GM18511 (cell line): ENCODE measurements around the gene ACKR1.

Experiments
- ATAC-seq: cut with Tn5 transposase; IDR thresholded peaks from one replicate; pipeline ENCODE4 v1.9.1; 2021; ENCODE audit warnings: mild to moderate bottlenecking, moderate library complexity; ENCODE audit not compliant: unreplicated experiment

The ACKR1 gene

DNA sequence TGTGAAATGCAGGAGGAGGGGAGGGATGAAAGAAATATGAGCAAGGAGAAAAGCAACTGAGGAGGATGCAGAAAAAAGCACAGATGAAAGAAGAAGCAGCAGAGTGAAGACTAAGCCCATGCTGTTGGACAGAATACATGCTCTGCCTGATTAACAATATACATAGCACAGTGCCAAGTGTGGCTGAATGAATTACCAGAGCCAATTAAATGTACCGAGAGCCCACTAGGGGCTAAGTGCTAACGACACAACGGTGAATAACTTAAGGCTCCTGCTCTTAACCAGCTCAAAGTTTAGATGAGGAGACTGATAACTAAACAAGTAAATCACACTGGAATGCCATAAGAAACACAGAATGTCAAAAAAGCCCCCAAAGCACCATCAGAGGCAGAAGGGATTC, 17.6 kb upstream of the ACKR1 start:
- ATAC-seq, result no peak

GRCh38 chr1:159187647-159188374, 16.9 kb upstream of the ACKR1 start:
- ATAC-seq, result peak; percentile 13

DNA sequence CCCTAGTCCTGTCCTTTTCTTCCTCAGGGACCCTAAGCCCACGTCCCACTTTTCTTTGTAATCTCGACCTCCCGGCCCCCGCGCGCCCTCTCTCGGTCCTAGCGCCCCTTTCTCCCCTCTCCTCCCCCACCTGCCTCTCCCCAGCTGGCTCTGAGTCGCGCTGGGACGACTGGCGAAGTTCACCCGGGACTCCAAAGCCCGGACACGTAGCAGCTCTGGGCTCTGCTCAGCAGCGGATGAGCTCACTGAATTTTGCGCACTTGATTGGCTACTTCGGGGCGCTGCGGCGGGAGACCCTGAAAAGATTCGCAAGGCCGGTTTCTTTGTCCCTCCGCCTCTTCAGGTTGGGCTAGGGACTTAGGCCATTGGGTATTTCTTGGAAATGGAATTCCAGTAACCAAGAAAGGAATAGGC, 16.3 kb upstream of the ACKR1 start:
- peak; percentile 97 for ATAC-seq

DNA sequence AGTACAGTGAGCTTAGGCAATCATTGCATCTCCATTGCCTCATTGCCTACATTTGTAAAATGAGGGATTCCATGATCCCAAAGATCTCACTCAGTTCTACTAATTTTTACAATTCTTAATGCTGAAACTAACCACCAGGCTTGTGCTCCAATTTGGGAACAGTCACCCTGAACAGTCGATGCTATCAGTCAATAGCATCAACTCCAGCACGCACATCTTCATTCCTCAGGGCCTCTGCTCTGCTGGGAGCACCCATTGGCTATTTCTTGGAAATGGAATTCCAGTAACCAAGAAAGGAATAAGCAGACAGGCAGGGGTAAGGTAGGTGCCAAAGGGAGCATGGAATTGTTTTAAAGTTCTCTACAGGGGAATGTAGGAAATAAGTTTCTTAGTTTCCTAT, 14.2 kb upstream of the ACKR1 start:
- ATAC-seq, result no peak

GRCh38 chr1:159196543-159196942, 8.1 kb upstream of the ACKR1 start:
- ATAC-seq, result no peak

DNA sequence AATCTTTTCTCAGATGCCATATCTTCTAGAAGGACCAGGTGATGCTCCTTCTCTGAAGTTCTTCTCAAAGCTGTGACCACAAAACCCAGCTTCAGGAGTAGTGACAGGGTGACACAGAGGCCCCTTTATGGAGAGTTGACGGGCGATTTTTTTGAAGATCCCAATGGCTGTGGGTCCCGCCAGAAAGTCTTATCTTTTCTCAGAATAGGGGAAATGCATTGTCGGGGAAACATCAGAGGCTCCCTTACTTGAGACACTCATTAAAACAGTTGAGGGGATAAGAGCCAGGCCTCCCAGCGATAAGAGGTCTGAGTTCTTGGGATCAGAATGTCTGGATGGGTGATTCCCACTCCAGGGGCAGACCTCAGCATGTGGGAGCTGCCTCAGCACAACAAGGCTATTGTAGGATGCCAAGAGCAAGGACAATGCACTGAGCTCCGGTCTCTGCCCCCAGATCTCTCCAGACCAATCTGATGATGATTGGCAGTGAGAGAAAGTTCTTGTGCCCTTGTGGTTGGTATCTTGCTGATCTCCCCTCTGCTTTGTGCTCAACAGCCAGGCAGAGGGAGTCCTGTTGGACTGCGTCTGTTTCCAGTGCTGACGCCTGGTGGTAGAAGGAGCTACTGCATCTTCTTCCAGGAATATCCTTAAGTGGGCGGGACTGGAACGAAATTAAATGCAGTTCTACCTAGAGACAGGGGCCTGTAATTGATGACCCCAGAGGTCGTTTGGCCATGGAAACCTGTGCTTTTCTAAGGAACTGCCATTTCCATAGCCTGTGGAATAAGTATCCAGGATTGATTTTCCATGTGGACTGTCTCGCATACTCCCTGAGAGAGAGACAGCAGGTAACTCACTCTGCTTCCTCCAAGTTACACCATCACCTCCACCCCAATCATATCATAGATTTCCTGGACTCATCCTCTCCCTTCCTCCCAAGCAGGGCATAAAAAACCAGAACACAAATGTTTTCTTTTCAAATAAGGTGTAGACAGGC, 6.8 kb upstream of the ACKR1 start:
- peak; percentile 91 for ATAC-seq

DNA sequence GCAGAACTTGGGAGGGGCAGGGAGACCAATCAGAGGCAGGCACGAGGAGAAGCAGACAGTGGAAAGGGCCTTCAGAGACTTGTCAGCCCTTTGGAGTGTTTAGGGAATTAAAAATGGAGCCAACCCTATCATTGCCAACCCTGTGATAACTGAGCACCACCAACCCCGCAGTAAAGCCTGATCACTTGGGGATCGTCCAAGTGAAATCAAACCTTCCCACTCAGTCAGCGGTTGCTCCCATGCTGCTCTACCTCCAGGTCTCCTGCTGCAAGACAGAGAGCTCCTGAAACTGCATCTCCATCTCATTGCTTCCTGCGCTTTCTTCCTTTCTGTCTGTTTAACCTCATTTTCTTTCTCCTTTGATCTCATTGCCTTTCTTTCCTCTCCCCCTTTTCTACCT, 4.8 kb upstream of the ACKR1 start:
- no peak for ATAC-seq

- no peak for ATAC-seq
These were observed 3.9 kb upstream of the ACKR1 start for GRCh38 chr1:159200769-159201168.

GRCh38 chr1:159201642-159202041, 3.0 kb upstream of the ACKR1 start:
- ATAC-seq, result no peak

GRCh38 chr1:159203610-159204009, 1.1 kb upstream of the ACKR1 start:
- ATAC-seq, result no peak

DNA sequence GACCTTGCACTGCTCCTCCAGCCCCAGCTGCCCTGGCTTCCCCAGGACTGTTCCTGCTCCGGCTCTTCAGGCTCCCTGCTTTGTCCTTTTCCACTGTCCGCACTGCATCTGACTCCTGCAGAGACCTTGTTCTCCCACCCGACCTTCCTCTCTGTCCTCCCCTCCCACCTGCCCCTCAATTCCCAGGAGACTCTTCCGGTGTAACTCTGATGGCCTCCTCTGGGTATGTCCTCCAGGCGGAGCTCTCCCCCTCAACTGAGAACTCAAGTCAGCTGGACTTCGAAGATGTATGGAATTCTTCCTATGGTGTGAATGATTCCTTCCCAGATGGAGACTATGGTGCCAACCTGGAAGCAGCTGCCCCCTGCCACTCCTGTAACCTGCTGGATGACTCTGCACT, 550 bp downstream of the ACKR1 start:
- no peak for ATAC-seq

- ATAC-seq, result no peak
These were observed 1.4 kb downstream of the ACKR1 start for GRCh38 chr1:159206110-159206509.

DNA sequence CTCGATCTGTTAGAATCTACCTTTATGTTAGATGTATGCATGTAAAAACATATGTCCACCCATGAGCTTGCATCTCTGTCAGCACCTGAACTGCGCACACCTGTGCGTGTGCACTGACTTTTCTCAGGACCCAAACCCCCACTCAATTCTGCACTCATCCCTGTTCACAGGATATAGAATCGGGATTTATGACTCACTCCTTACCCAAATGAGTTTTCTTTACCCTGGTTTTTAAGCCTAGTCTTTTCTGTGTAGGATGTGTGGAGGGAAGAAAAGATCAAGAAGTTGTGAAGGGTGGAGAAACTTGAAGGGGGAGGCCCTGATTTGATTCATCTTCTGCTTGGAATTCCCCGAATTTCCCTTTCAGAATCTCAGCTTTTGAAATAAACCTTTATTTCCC, 2.4 kb downstream of the ACKR1 start:
- no peak for ATAC-seq

DNA sequence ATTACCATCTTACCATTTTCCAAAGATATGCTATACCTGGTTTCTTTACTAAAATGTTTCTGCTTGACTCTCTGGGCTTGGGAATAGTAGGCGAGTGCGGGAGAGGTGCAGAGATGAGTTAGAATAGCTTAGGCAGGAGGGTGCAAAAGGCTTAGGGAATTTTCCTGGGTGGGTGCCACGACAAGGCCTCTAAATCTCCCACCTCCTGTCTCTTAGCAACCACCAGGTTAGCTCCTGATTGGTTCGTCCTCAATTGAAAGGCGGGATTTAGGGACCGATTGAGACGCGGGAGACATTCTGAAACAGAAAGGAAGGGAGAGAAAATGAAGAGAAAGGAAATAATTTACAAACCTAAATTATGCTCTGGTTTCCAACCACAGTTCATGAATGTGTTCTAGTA, 3.1 kb downstream of the ACKR1 start:
- ATAC-seq, result no peak

DNA sequence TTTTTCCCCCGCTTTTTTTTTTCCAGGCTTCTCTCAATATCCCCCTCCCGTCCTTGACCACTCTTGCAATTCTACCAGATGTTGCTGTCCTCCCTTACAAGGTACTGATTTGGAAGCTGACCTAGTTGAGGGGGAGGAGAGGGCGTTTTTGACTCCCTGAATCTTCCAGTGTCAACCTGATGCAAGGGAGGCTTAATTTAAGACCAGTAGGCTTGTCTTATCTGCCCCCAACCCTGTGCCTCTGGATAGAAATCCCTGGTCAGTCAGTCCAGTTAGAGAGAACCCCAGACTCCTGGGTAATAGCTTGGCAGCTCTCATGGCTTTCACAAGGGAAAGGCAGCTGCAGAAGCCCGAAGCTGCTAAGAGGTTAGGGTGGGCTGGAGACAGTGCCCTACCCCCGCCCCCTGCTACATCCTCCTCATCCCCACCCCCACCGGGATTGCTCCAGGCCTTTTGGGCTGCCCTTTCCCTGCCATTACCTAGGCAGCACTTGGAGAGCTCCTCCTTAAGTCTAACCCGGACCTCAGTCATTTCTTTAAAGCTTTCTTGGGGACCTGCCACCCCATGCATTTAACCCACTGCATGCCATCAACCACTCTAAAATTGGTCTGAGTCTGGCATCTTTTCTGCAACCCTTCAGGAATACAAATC, 3.6 kb downstream of the ACKR1 start:
- no peak for ATAC-seq

- ATAC-seq, result no peak
These were observed 4.4 kb downstream of the ACKR1 start for GRCh38 chr1:159209061-159209460.

DNA sequence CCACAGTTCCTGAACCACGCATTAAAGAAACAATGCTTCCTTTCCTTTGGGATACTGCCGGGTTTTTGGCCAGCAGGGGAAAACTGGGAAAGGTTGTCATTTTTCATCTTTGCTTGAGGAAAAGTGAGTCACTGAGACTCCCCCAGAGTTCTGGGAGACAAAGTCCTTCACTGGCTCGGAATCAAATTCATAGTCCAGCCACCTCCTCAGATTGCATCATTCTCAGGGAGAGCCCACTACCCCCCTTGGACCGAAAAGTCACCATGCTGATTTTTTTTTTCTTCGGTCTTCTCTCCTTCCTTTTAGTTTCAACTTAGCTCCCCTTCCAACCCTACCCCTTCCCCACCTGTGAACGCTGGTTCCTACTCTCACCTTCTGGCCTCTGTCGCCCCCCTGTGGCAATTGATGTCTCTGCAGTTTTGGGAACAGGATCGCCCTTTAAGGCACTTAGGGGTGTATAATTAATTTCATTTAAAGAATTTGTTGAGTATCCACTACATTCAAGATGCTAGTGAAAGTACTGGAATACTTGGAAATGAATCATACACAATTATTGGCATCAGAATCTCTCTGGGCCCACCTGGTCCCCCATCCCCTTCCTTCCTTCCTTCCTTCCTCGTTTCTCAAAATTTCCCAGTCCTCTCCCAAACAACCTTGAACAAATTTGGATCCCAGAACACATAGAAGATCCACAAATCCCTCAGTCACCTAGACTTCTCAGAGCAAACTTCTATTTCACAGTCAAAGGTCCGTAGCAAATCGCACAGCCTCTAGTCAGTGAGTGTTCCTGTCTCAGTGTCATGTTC, 6.9 kb downstream of the ACKR1 start:
- ATAC-seq, result peak; percentile 50

GRCh38 chr1:159212596-159212995, 7.9 kb downstream of the ACKR1 start:
- no peak for ATAC-seq

DNA sequence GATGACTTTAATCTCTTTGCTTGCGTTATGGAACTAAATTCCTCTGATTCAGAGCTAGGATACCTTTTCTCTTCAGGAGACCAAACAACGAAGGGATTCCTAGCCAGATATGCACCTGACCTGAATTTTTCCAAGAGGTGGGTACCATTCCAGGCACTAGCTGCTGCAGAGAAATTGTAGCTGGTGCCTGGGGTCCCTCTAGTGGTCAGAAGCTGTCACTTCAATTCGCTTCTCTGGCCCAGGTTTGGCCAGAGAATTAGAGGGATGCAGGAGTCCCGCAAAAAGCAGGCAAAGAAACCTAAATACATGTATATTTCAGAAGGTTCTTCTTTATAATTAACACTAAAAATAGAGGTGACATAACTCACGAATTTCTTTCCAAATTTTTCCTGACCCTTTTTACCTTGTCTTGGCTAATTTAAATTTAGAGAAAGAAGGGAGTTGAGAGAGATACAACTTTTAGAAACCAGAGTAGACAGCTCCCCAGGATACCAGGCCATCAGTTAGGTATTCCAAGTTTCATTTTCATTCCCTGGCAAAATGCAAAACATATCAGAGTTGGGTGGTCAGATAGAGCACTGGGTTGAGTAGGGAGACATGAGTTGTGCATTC, 9.6 kb downstream of the ACKR1 start:
- ATAC-seq, result peak; percentile 64
